Activated effector memory CD4-positive, alpha-beta T cell treated with Interleukin-2 at 50 U/mL for 16 hours (primary cell): ENCODE data around the gene TMEM219.
"Not testable (repeated sequence)": the region's sequence is repeated elsewhere in the genome, so short reads cannot be mapped to it uniquely, and the experiment has no call there.

ENCODE experiments used
- DNase-seq: peaks from one replicate; pipeline ENCODE4 v3.0.0-alpha.2; 2020

Gene TMEM219

GRCh38 chr16:29961479-29962343 is at the start of gene TMEM219:
Gene TMEM219, plus strand, starts transcription at chr16:29962079. Its CDS starts 1,065 bp downstream, at chr16:29963144.
- peak; percentile 94 for DNase-seq

GRCh38 chr16:29912087-29912486 is 49.8 kb upstream of the TMEM219 start:
- no peak for DNase-seq

GRCh38 chr16:29913514-29913913 is 48.4 kb upstream of the TMEM219 start:
- no peak for DNase-seq

- no peak for DNase-seq
These were observed 46.2 kb upstream of the TMEM219 start for GRCh38 chr16:29915590-29916247.

GRCh38 chr16:29916979-29917378 is 44.9 kb upstream of the TMEM219 start:
- no peak for DNase-seq

- DNase-seq: no peak
These were observed 41.4 kb upstream of the TMEM219 start for GRCh38 chr16:29920288-29921033.

- DNase-seq: no peak
These were observed 40.9 kb upstream of the TMEM219 start for GRCh38 chr16:29921034-29921385.

GRCh38 chr16:29922326-29922725 is 39.6 kb upstream of the TMEM219 start:
- DNase-seq: no peak

- DNase-seq: no peak
These were observed 38.8 kb upstream of the TMEM219 start for GRCh38 chr16:29922986-29923501.

- no peak for DNase-seq
These were observed 36.6 kb upstream of the TMEM219 start for GRCh38 chr16:29925105-29925756.

- DNase-seq: peak; percentile 89
These were observed 35.8 kb upstream of the TMEM219 start, which contains the start of gene KCTD13 for GRCh38 chr16:29925781-29926710. Gene KCTD13, minus strand, starts transcription at chr16:29926226. Its CDS starts 193 bp downstream, at chr16:29926033.

- no peak for DNase-seq
These were observed 35.2 kb upstream of the TMEM219 start for GRCh38 chr16:29926711-29927052.

GRCh38 chr16:29927070-29927905 is 34.6 kb upstream of the TMEM219 start:
- DNase-seq: no peak

- not testable (repeated sequence) for DNase-seq
These were observed 30.1 kb upstream of the TMEM219 start for GRCh38 chr16:29931750-29932149.

- DNase-seq: no peak
These were observed 21.2 kb upstream of the TMEM219 start for GRCh38 chr16:29940656-29941055.

- DNase-seq: no peak
These were observed 17.8 kb upstream of the TMEM219 start for GRCh38 chr16:29943846-29944799.

GRCh38 chr16:29947897-29948296 is 14.0 kb upstream of the TMEM219 start:
- DNase-seq: no peak

- no peak for DNase-seq
These were observed 10.9 kb upstream of the TMEM219 start for GRCh38 chr16:29950806-29951461.
